NCI-H1105 (cell line): ENCODE results near the gene MTM1.

Source experiments
- DNase-seq: peaks from one replicate; lab custom pipeline; 2025; lab: John Stamatoyannopoulos, UW

The MTM1 gene

DNA sequence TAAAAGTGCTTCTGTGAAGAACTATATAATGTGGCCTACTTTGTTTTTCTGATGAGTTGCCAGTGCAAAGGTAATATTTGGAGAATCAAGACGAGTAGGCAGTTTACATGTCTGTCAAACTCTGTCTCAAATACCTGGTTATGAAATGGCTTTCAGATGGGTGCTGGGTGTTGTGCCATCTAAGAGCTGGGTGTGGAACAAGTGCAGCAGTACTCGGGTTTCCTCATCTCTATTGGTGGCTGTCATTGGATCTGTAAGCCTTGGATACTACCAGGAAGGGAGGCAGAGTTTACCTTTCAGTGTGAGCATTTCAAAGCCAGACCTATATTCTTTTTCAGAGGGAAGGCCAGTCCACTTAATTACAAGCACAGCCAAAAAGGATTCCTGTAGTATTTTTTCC is 37.2 kb downstream of the MTM1 start:
- DNase-seq = no peak

DNA sequence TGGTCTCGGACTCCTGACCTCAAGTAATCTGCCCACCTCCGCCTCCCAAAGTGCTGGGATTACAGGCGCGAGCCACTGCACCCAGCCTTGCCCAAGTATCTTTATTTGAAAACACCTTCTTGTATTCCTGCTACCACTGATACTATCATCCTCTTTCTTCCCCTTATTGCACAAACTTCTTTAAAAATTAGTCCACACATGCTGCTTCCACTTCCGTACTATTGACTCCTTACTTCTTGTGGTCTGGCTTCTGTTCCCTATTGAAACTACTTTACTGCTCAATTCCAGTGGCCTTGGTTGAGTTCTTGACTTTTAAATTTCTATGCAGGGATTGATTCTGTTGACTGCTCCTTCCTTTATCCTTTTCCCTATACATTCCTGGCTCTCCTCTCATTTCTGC is 38.8 kb downstream of the MTM1 start:
- no peak for DNase-seq

DNA sequence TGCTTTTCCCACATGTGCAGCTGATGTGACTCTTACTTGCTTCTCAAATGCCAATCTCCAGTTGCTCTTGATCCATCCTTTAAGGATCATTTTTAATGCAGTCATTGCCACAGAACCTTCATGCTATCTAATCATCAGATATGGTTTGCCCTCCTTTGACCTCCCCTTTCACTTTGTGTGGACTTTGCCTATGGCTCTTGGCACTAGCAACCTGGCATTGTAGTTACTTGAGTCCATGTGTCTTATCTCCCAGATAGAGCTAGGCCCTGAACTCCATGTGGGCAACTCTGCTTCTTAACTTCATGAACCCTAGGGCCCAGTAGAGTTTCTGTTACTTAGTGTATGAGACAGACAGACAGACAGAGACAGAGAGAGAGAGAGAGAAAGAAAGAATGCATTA is 41.6 kb downstream of the MTM1 start:
- DNase-seq = no peak

DNA sequence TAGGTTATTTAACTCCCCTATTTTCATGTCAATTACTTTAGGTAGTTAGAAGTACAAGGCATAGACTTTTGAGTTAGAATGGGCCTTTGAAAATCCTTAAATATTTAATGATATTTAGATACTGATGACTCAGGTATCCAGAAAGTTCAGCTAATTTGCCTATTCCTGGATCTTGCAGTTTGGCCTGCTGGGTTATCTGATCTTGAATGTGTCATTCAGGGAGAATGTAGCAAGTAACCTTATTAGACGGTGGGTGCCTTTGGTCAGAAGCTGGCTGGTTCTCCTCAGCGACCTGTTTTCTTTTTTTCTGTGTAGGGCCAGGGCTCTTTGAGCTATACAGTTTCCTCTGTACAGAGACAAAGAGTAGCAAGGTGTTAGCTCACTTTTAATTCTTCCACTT is 42.0 kb downstream of the MTM1 start:
- DNase-seq = no peak

DNA sequence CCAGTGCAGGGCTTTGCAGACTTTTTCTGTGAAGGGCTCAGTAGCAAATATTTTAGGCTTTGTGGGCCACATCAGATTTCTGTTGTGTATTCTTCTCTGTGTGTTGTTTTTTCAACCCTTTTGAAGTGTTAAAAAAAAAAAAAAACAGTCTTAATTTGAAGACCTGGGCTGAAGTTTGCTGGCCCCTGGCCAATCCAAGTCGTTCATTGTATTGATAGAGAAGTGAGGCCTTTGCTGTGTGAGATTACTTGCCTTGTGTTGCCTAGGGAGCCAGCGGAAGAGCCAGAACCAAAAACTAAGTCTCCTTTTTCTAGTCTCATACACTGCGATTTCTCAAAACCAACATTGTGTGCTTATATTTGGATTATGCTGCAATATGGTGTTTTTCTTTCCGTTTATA is 46.9 kb downstream of the MTM1 start:
- DNase-seq = no peak

DNA sequence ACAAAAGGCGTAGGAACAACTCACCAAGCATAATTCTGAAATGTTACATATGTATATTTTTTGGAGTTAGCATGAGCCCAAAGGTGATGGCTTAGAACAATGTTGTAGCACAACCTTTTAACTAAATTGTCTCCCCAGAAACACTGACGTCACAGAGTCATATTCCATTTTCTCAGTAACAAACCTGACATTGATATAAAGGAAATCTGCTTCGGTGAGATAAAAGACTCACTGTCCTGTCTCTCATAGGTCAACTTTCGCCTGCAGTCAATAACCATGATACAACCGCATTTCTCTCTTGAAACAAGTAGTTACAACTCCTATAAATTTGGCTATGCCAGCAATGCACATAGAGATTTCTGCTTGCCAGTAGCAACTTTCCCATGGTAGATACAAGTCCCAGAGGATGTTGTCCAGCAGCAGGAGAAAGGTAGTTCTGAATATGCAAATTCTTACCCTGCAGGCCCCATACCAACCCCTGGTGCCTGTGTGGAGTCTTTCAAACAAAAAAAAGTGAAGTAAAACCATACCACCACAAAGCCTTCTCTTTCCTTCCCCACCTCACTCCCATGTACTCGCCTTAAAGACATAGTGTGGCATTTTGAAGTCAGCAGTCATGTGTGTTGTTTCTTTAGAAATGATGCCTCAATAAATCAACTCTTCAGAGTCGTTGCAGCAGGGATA is 47.9 kb downstream of the MTM1 start:
- DNase-seq = no peak

DNA sequence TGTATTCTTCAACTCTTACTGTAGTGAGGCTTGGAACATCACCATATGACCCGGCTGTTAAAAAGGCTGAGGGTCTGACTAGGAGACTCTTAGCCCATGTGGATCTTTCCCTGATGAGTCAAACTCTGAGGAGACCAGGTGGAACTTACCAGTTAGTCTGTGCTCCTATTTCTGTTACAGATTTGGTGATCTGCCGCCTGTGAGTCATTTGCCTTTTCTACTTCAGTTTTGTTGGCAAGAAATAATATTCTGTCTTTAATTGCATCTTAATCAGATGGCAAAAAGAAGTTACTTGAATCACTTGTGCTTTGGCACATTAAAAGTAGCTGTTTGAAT is 48.4 kb downstream of the MTM1 start:
- no peak for DNase-seq

DNA sequence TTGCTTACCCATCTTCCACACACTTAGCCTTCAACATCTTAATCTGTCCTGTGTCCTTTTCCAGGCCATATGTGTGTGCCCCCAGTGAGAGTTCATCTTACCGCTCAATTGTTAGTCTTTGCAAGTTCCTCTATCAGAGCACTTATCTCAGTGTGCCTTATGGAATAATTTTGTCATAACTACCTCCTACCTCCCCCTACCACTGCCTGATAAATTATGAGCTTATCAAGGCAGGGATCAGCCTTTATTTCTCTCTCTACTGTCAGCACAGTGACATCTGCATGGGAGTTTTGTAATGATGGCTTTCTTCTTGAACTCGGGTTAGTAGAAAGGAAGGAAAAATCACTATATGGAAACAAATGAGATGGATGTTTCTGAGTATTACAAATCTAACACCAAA is 53.2 kb downstream of the MTM1 start:
- no peak for DNase-seq

DNA sequence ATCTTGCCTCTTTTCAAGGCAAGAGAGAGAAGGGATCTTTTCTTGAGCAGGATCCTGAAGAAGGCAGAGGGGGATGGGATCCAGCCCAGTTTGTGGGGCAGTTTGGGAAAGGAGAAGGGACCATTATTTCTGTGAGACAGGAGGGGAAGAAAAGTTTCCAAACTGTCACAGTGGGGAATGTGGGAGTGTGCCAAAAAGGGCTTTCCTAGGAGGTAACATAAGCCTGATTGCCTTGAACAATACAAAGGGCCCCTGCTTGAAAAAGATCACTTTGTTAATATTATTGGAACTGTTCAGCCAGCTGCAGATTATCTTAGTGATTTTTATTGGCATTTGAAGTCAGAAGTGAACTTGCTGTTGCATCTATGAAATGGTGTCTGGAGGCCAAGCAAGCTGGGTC is 55.2 kb downstream of the MTM1 start:
- no peak for DNase-seq

DNA sequence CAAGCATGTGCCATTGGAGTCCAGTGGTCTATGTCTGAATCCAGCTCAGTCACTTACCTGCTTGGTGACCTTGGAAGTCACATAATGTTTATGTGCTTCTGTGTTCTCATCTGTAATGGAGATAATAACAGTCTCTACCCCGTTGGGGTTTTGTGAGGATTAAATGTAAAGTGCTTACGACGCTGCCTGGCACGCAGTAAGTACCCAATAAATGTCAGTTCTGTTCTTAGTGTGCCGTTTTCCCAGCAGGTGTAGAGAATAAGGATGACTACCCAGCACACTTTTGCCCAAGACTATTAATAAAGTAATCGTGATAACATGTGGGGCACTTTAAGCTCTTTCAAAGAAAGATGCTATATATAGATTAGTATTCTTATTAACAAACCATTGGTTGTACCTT is 56.7 kb downstream of the MTM1 start:
- DNase-seq = no peak

DNA sequence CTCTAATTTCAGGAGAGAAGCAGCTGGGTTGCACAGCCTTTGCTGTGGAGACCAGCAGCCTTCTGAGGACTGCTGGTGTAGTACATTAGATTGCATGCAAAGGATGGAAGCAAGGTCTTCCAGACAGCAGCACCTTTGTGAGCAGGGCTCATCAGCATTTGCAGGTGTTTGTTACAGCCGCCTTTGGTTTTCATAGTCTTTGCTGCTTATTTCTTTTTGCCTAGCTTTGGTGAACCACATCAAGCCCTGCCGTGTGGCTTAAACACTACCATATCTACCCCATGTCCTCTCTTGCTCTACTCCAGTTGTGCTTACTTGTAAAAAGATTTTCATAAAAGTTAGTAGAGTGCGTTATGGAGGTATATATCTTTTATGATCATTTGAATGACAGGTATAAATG is 57.5 kb downstream of the MTM1 start:
- DNase-seq = no peak

DNA sequence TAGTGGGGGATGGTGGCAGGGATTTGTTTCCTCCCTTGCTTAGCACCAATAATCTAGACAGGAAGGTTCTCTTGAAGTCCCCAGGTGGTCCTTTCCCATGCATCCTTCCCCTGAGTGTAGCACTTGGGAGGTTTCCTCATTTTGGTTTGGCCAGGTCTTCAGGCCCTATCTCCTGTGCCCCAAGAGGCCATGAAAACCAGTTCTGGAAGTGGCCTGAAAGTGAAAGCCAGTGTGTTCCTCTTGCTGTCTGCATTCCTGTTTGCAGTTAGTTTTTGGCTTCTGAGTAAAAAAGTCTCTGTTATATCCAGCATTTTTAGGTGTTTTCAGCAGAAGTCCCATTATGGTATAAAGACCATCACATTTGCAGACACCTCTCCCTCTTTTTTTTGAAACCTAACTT is 59.5 kb downstream of the MTM1 start:
- DNase-seq = no peak

DNA sequence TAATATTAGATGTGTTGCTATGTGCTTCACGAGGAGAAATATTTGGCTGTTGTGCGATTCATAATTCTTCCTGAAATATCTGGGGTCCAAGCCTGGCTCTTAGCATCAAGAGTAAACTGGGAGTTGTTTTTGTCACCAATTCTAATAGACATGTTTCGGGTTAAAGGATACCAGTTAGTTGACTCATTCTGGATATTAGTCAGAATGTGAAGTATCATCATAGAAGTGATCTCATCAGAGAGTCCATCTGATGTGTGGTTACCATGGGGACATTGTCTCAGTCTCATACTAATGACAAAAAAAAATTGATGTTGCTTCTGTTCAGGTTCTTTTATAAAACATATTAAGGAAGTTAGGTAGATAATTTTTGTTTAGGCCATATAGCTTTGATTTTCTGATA is 67.5 kb downstream of the MTM1 start:
- DNase-seq = no peak

DNA sequence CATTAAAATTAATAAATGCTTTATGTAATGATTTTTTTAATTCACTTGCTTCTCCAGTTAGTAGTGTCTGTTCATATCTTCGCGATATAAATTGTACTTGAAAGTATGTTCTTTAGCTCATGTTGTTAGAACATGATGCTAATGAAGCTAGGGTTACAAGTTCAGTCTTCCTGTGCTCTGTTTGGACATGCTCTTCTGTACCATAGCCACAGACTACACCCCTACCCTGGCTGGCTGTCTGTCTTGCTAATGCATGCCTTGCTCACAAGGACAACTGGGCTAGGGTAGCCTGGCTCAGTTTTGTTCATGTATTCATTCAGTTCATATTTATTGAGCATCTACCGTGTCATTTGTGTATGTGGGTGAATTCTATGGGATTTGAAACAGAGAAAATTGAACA is 74.0 kb downstream of the MTM1 start:
- no peak for DNase-seq

DNA sequence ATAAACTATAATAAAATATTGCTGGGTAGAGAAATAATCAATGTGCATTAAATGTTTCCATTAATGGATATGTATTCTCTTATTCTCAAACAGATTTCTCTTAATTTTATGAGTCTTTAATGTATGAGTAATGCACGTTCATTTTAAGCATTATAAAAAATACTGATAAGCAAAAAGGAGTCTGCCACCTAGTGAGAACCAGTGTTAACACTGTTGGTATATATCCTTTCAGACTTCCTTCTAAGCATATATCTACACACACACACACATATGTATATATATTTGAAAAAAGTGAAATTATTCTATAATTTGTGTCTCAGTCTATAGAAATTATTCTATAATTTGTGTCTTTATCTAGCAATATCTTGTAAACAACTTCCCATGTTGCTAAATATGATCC is 74.8 kb downstream of the MTM1 start:
- DNase-seq = no peak

DNA sequence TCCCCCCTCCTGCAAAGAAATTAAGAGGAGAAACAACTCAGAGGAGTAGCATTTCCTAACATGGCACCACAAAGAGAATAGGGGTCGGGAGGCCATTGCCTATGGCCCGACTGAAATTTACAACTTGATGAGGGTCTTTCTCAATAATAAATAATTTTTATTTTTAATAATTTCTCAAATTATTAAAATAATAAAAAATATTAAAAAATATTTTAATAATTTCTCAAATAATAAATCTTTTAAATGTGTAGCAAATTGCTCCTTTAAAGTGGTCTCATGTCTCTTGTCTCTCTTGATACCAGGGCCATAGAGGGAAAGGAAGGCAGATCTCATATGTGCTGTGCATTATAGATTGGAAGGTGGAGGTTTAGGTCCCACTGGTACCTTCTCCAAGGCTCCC is 75.5 kb downstream of the MTM1 start:
- no peak for DNase-seq

DNA sequence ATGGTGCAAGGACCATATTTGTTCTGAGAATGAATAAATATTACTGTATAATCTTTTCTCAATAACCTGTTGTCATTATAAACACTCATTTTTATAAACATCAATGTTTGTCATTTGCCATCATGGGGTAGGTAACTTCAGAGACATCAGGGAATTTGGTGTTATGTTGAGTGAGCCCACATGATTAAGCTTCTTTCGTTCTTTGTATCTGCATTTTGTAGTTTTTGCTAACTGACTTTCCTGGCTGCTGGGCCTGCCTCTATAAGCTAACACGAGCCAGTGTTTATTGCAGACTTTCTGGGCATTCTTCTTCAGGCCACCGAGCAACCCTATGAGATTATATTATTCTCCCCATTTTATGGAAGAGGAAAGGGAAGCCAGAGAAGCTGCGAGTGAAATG is 76.0 kb downstream of the MTM1 start:
- DNase-seq = no peak

DNA sequence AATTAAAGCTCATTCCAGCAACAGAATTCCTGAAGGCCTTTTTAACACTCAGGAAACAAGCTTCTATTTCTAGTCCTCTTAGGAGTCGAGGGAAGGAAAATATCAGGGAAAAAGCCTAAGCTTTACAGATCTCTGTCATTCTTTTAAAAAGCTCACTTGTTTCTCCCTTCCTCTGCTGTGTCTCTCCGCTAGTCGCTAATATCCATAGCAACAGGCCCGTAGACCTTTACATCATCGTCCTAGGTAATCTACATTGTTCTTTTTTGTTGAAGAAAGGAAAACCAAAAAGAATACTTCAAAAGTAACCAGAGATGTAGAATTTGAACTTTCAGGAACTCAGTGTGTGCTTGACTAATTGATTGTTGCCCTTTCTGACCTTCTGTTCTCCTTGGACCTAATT is 78.9 kb downstream of the MTM1 start:
- DNase-seq = no peak

DNA sequence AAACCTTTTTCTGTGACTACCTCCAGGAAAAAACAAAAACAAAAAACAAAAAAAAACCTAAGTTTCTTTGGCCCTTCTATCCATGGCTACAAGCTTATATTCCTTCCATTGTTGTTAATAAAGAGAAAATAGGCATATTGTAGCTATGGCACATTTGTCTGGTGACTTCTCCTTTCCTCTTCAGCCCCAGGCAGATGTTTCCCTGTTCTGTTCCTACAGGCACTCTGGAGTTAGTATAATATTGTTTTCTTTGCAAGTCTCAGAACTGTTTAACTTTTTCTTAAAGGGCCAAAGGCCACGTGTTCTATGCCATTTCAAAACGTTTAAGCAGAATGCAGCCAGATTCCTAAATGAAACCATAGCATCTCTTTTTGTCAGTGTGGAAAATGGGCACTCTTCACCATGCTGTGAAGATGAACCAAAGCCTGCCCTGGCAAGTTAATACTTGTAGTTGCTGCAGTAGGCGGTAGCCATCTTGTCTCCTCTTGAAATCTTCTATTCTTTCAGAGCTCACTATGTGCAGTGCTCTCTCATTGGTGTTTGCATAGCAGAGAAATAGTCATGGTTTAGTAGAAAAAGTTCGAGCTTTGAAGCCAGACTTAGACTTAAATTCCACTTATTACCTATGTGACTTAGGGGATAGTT is 80.0 kb downstream of the MTM1 start:
- no peak for DNase-seq

DNA sequence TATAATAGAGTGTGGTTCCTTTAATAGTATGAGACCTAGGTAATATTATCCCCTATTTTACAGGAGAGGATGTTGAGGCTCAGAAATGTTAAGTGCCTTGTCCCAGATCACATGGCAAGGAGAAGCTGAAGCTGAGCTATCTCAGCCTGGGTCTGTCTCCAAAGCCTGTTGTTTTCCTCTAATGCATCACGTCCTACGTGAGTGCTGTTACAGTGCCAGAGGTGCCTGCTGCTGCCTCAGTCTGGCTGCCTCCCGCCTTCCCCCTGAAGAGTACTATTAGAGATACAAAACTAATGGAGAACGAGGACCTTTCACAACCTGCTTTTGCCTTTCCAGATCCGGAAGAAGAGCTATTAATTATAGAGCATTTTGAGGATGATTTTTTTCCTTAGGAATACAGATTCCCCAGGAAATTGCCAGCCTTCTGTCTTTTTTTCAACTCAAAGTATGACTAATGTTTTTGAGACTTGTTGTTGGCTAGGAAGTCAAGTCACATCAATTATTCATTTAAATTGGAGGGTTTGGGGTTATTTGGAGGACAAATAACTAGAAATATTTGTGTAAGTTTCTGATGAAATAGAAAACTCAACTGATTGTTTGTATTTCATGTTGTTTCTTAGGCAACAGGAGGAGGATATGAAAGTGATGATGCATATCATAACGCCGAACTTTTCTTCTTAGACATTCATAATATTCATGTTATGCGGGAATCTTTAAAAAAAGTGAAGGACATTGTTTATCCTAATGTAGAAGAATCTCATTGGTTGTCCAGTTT is 80.9 kb downstream of the MTM1 start:
- no peak for DNase-seq

DNA sequence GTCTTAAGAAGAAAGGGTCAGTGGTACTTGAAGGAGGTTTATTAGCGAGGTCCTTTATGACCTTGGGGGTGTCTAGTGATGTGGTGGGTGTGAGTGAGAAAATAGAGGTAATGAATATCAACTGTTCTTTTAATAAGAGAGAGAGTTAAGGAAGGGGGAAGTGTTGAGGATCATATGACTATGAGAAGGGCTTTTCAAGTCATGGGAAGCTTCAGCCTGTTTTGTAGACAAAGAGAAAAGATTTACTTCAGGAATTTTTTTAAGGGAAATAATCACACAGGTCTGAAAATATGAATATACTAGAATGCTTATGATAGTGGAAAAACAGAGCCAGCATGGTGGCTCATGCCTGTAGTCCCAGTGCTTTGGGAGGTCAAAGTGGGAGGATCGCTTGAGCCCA is 83.5 kb downstream of the MTM1 start:
- no peak for DNase-seq

DNA sequence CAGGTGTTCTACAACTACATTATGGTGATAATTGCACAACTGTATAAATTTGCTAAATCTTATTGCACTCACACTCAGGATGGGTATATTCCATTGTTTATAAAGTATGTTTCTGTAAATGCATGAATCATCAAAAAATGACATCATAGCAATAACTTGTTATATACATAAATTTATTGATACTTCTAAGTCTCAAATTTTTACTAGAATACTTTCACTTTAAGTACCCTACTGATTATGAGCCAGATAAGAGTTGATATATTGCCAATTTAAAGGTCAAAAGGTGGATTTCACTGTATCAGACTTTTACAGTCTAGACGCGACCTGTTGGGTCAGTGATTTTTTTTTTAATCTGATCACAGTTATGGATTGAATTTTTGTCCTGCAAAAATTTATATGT is 87.4 kb downstream of the MTM1 start:
- no peak for DNase-seq

DNA sequence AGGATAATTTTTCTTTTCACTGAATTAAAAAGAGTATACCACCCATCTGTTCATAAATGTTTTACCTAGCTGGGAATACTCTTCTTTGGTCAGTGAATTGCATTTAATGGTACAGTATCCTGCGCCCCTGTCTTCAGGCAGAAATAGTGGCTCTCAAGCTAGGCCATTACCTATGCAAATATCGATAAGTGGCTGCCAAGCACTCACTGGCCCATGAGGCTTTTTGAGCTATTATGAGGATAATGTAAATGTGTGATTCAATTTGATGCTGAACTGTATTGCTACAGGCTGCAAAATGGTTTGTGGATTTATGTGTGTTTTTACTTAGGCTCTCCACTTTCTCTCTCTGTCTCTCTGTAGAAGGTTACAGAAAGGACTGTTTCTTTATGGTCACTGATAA is 94.7 kb downstream of the MTM1 start:
- DNase-seq = peak; percentile 45

DNA sequence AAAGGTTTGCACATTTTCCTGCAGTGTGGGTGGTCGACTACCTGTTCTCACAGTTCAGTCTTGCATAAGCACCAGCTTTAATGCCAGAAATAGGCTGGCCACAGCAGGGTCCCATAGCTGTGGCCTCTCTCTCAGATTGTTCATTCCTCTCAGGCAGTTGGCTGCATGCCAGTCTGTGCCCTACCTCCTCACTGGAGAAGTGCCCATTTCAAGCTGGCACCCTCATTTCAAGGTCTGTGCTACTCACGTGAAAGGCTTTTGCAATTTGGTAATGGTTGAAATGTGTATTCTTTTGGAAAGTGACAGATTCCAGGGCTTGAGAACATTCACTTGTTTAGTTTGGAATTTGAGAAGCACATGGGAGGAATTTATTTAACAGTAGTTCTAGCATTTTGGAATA is 95.9 kb downstream of the MTM1 start:
- DNase-seq = peak; percentile 92
